Measurements from ENCODE around the gene PAPSS1.

DNA sequence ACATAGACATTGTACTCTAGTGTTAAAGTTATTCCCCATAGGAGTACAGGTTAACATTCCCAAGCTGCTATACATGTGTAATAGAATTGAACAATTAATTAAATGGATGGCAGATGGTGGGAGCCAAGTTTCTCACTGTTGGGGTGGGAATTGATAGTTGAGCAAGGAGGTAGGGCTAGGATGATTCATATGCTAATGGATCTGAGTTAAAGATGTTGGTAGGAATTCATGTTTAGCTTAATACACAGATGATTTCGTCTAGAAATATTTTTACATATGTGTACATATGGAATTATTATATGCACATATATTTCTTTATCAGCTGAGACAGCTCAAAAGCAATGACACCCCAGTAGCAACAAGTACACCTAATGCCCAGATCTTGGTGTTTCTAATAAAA lies 26.1 kb upstream of the PAPSS1 start:
- TF ChIP-seq SRF (IDR thresholded peaks at IDR 0.05; ENCODE audit: low read depth, low read length) (no peak), GABPA (IDR thresholded peaks at IDR 0.05; ENCODE audit: borderline replicate concordance, insufficient read depth, low read length) (no peak), POLR2A (IDR thresholded peaks at IDR 0.05; ENCODE audit: control extremely low read depth in 1 of 2, low read depth in 2 of 2, low read length in 2 of 2) (no peak), HDAC2 (IDR thresholded peaks at IDR 0.05; ENCODE audit: borderline replicate concordance in 1 of 2, low read depth in 2 of 2, low read length in 2 of 2) (no peak), GTF2F1 (IDR thresholded peaks at IDR 0.05; ENCODE audit: borderline replicate concordance, low read depth, low read length) (no peak), EZH2 (IDR thresholded peaks at IDR 0.05; ENCODE audit: low read depth, low read length, severe bottlenecking) (no peak)
- TF ChIP-seq, protein P1, sequence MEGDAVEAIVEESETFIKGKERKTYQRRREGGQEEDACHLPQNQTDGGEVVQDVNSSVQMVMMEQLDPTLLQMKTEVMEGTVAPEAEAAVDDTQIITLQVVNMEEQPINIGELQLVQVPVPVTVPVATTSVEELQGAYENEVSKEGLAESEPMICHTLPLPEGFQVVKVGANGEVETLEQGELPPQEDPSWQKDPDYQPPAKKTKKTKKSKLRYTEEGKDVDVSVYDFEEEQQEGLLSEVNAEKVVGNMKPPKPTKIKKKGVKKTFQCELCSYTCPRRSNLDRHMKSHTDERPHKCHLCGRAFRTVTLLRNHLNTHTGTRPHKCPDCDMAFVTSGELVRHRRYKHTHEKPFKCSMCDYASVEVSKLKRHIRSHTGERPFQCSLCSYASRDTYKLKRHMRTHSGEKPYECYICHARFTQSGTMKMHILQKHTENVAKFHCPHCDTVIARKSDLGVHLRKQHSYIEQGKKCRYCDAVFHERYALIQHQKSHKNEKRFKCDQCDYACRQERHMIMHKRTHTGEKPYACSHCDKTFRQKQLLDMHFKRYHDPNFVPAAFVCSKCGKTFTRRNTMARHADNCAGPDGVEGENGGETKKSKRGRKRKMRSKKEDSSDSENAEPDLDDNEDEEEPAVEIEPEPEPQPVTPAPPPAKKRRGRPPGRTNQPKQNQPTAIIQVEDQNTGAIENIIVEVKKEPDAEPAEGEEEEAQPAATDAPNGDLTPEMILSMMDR (IDR thresholded peaks at IDR 0.05; ENCODE audit: control extremely low read depth in 1 of 3, insufficient read depth in 1 of 3, low read depth in 1 of 3, low read length in 3 of 3): no peak

Data from H1 (cell line).